HepG2 (cell line): Measurements from ENCODE around the gene ADGRG1. TPM values are rescaled to one million over a fixed set of nuclear protein-coding genes. Genes with fewer than 3 reads are reported as not detected.
"Not testable (repeated sequence)": the region's sequence is repeated elsewhere in the genome, so short reads cannot be mapped to it uniquely, and the experiment has no call there.

ENCODE experiments used
- ATAC-seq: fragments of 200-7000 bp; cut with Tn5 transposase; 3 replicates; pipeline ENCODE4 v1.9.1; 2020; ENCODE audit warnings: mild to moderate bottlenecking, moderate library complexity
- BruUV-seq: library from RNA; stranded (reverse); fragments of 400-500 nt; replicated peaks from 2 replicates; lab custom pipeline; 2021; lab: Mats Ljungman, UMichigan
- CTCF ChIA-PET: fragments of 300-600 bp; formaldehyde crosslinking; extraction: SDS; loops from one replicate; lab custom pipeline; 2021; ENCODE audit warnings: low total read pairs, inconsistent platforms, low intra/inter-chr PET ratio; lab: Yijun Ruan, JAX
- POLR2A ChIA-PET: fragments of 350-600 bp; sonication (Branson Sonifier 250); formaldehyde crosslinking; loops from one replicate; lab custom pipeline; 2020; ENCODE audit warnings: antibody characterized with exemption, inconsistent platforms; lab: Yijun Ruan, JAX
- DNase-seq: peaks from one replicate; pipeline ENCODE4 v3.0.0-alpha.2; 2015; ENCODE audit warnings: low spot score
- FAIRE-seq: peaks from 3 replicates; lab custom pipeline; 2011; peaks lifted over from hg19 to GRCh38; lab: Jason Lieb, UNC
- H2AFZ ChIP-seq: one replicate; pipeline ENCODE4 v1.6.1; 2011; ENCODE audit warnings: low read length, inconsistent platforms
- H3K27ac ChIP-seq: fragments of 300-600 bp; 3 replicates; pipeline ENCODE4 v1.8.0; 2011; ENCODE audit warnings: mixed run types, mild to moderate bottlenecking, mixed read lengths, low read length, inconsistent platforms; ENCODE audit not compliant: insufficient read depth; ENCODE audit errors: extremely low read length
- H3K27me3 ChIP-seq, 2 experiments: fragments of 200-600 bp in 1 of 2; 2 replicates in 1 of 2; 3 replicates in 1 of 2; pipeline versions ENCODE4 v1.6.0 to v1.8.0; 2011; ENCODE audit warnings: low read length in 2 of 2, mild to moderate bottlenecking in 2 of 2, moderate library complexity in 2 of 2, inconsistent platforms in 1 of 2; ENCODE audit not compliant: insufficient read depth in 2 of 2, control insufficient read depth in 1 of 2
- H3K36me3 ChIP-seq, 2 experiments: fragments of 200-600 bp in 1 of 2; replicated peaks in 1 of 2; 2 replicates in 1 of 2; 3 replicates in 1 of 2; pipeline versions ENCODE4 v1.5.1 to v1.8.0; 2011; ENCODE audit warnings: low read length in 2 of 2, inconsistent platforms in 1 of 2; ENCODE audit not compliant: insufficient read depth in 2 of 2, control insufficient read depth in 1 of 2
- H3K4me1 ChIP-seq: 2 replicates; pipeline ENCODE4 v1.5.1; 2012; ENCODE audit warnings: low read length, inconsistent platforms; ENCODE audit not compliant: insufficient read depth
- H3K4me2 ChIP-seq: 2 replicates; pipeline ENCODE4 v1.6.0; 2011; ENCODE audit warnings: low read depth, low read length, inconsistent platforms
- H3K4me3 ChIP-seq, 3 experiments: fragments of 200-600 bp in 1 of 3; sonication (generic), shearing (Covaris generic) in 1 of 3; replicated peaks in 1 of 3; 2 replicates each; pipeline ENCODE4 v1.5.1; 2011 to 2016; ENCODE audit warnings: low read length in 3 of 3, inconsistent platforms in 2 of 3, low read depth in 2 of 3, mild to moderate bottlenecking in 2 of 3, control low read depth in 1 of 3, mixed read lengths in 1 of 3; ENCODE audit not compliant: insufficient read depth in 1 of 3
- H3K79me2 ChIP-seq: one replicate; pipeline ENCODE4 v1.6.1; 2011; ENCODE audit warnings: low read length, inconsistent platforms; ENCODE audit not compliant: insufficient read depth
- H3K9ac ChIP-seq: 2 replicates; pipeline ENCODE4 v1.6.0; 2011; ENCODE audit warnings: mild to moderate bottlenecking, low read depth, low read length, inconsistent platforms; ENCODE audit not compliant: insufficient read depth
- H3K9me3 ChIP-seq: 2 replicates; pipeline ENCODE4 v1.5.1; 2012; ENCODE audit warnings: mild to moderate bottlenecking, low read length
- H4K20me1 ChIP-seq: 2 replicates; pipeline ENCODE4 v1.6.0; 2011; ENCODE audit warnings: inconsistent platforms, mild to moderate bottlenecking, low read length, moderate library complexity; ENCODE audit not compliant: insufficient read depth
- CHD2 ChIP-seq: IDR thresholded peaks from 2 replicates; pipeline ENCODE4 v1.6.1; 2011; ENCODE audit warnings: low read depth, low read length, improper control_type of control experiment
- EHMT2 ChIP-seq: fragments of 200-600 bp; sonication (generic); IDR thresholded peaks from 2 replicates; pipeline ENCODE4 v1.7.0; 2017; ENCODE audit warnings: antibody characterized with exemption, low read depth, low read length, borderline replicate concordance
- ELF3 ChIP-seq: IDR thresholded peaks from 2 replicates; pipeline ENCODE4 v1.6.1; 2016; ENCODE audit warnings: missing genetic modification reagents, missing compliant biosample characterization
- HES4 ChIP-seq: sonication (generic); formaldehyde crosslinking; IDR thresholded peaks from 2 replicates; pipeline ENCODE4 v1.9.0; 2021; ENCODE audit warnings: mild to moderate bottlenecking, missing genetic modification reagents, borderline replicate concordance
- KLF6 ChIP-seq: IDR thresholded peaks from 2 replicates; pipeline ENCODE4 v1.8.0; 2016; ENCODE audit warnings: missing biosample characterization, missing genetic modification reagents
- NR1H2 ChIP-seq: sonication (generic); formaldehyde crosslinking; IDR thresholded peaks from 2 replicates; pipeline ENCODE4 v1.8.1; 2022; ENCODE audit warnings: low read depth, missing genetic modification reagents, borderline replicate concordance
- PAF1 ChIP-seq: IDR thresholded peaks from 2 replicates; pipeline ENCODE4 v1.6.1; 2016; ENCODE audit warnings: missing genetic modification reagents, missing compliant biosample characterization
- SCMH1 ChIP-seq: sonication (generic); formaldehyde crosslinking; IDR thresholded peaks from 2 replicates; pipeline ENCODE4 v1.9.0; 2021; ENCODE audit warnings: missing genetic modification reagents, mild to moderate bottlenecking, borderline replicate concordance
- SMARCE1 ChIP-seq: fragments of 450-650 bp; IDR thresholded peaks from 2 replicates; pipeline ENCODE4 v1.6.1; 2017; ENCODE audit warnings: borderline replicate concordance
- ZNF414 ChIP-seq: sonication (generic); formaldehyde crosslinking; IDR thresholded peaks from 2 replicates; pipeline ENCODE4 v1.5.0; 2020; ENCODE audit warnings: missing genetic modification reagents
- ZNF619 ChIP-seq: sonication (generic); formaldehyde crosslinking; IDR thresholded peaks from 2 replicates; pipeline ENCODE4 v1.4.0; 2020; ENCODE audit warnings: mild to moderate bottlenecking, missing genetic modification reagents
- WGBS: methylation state at CpG from one replicate; pipeline ENCODE4 v1.1.6; 2017; ENCODE audit warnings: low lambda C conversion rate; 5-methylcytosine and 5-hydroxymethylcytosine counted together
- in situ Hi-C: cut with HindIII; loops from 2 replicates; pipeline ENCODE4 v1.10.0; 2017; ENCODE audit warnings: low pct_unique_long_range_greater_than_20kb; ENCODE audit not compliant: extremely low pct_ligation_motif_present
- intact Hi-C: fragments of 100-400 bp; cut with micrococcal nuclease; formaldehyde crosslinking; loops from one replicate; pipeline ENCODE4 v1.10.0; 2022; ENCODE audit not compliant: unreplicated experiment
- polyA plus RNA-seq, 8 experiments: library from polyadenylated mRNA; depleted of rRNA in 3 of 8; stranded (reverse) in 7 of 8; unstranded in 1 of 8; fragments of >200 nt; fragmentation: Illumina TruSeq in 4 of 8; extraction: Trizol in 4 of 8; gene quantifications; 2 replicates each; pipeline versions ENCODE4 v1.2.1 to v1.2.3, GENCODE V29; 2011 to 2016; ENCODE audit warnings: low read depth in 4 of 8, missing spikeins in 1 of 8, mixed read lengths in 1 of 8; ENCODE audit not compliant: insufficient read depth in 1 of 8
- total RNA-seq, 5 experiments: library from RNA; depleted of rRNA; stranded (reverse); fragments of >200 nt; fragmentation: Illumina TruSeq; extraction: Trizol; gene quantifications; 2 replicates each; pipeline ENCODE4 v1.2.3, GENCODE V29; 2016; ENCODE audit warnings: low read depth in 1 of 5

The ADGRG1 gene
- total and polyA plus RNA-seq, 2 of the 13 experiments (the other 11 are each of a cell fraction or from before 2014, with no cell fraction given), result 2.7 to 5.9 TPM

- H3K4me3 ChIP-seq, result no peak overlapping the region
- in situ Hi-C loops (no loop called here), intact Hi-C loops (no loop called here)
- FAIRE-seq (no peak), DNase-seq (no peak), ATAC-seq (no peak)
- H2AFZ ChIP-seq, result no peak overlapping the region
- 98% methylated on average over 5 of the region's 5 CpGs for WGBS
- H4K20me1 ChIP-seq, result no peaks in the 10 kb centered on the region
- POLR2A ChIA-PET, result no interaction called here
- TF ChIP-seq HES4 (CRISPR knock-in tag) (0 out of 2 replicates have a peak, but pooled peaks have one; percentile 28), ELF3 (no peak)
- no peak overlapping the region for H3K27ac ChIP-seq
- H3K4me1 ChIP-seq, result peaks cover 33% of the 10 kb centered on the region
- H3K9me3 ChIP-seq, result no peaks in the 10 kb centered on the region
- no peaks in the 10 kb centered on the region for H3K27me3 ChIP-seq
- no peak overlapping the region for H3K9ac ChIP-seq
- CTCF ChIA-PET, result no interaction called here
- BruUV-seq, result no TSS peak
- H3K4me2 ChIP-seq, result no peak overlapping the region
- no peaks in the 10 kb centered on the region for H3K36me3 ChIP-seq
- no peaks in the 10 kb centered on the region for H3K79me2 ChIP-seq
Observed at GRCh38 chr16:57711346-57711745, 82.9 kb downstream of the ADGRG1 start.

GRCh38 chr16:57711993-57712392 is 83.6 kb downstream of the ADGRG1 start:
- intact Hi-C loops (no loop called here), in situ Hi-C loops (no loop called here)
- POLR2A ChIA-PET, result interaction anchor here (0.9 kb wide), 1 partner anchor 44 kb away, joined by 3 read pairs; the partner anchor contains the start of gene ADGRG3
- Histone ChIP-seq H3K4me1 (peaks cover 33% of the 10 kb centered on the region), H3K4me3 (no peak overlapping the region), H3K9ac (no peak overlapping the region), H3K4me2 (no peak overlapping the region), H4K20me1 (no peaks in the 10 kb centered on the region), H3K27ac (no peak overlapping the region), H3K36me3 (no peaks in the 10 kb centered on the region), H3K9me3 (no peaks in the 10 kb centered on the region), H2AFZ (no peak overlapping the region), H3K27me3 (no peaks in the 10 kb centered on the region), H3K79me2 (no peaks in the 10 kb centered on the region)
- ATAC-seq (no peak), DNase-seq (no peak), FAIRE-seq (no peak)
- no TSS peak for BruUV-seq
- no peak for TF ChIP-seq KLF6
- TF ChIP-seq EHMT2, result no peak
- TF ChIP-seq SCMH1 (CRISPR knock-in tag), result no peak
- TF ChIP-seq SMARCE1, result no peak
- no peak for TF ChIP-seq CHD2
- no peak for TF ChIP-seq ZNF414
- TF ChIP-seq ZNF619 (CRISPR knock-in tag), result no peak
- no peak for TF ChIP-seq PAF1 (CRISPR knock-in tag)
- no peak for TF ChIP-seq NR1H2 (CRISPR knock-in tag)
- 98% methylated on average over 3 of the region's 3 CpGs for WGBS
- CTCF ChIA-PET, result interaction anchor here (0.7 kb wide), 1 partner anchor 18 kb away, joined by 3 read pairs; the partner anchor contains the start of gene DRC7

GRCh38 chr16:57712569-57712968 is 84.1 kb downstream of the ADGRG1 start:
- ATAC-seq, H4K20me1 ChIP-seq, in situ Hi-C loops, H3K36me3 ChIP-seq, DNase-seq, H2AFZ ChIP-seq, H3K4me2 ChIP-seq, BruUV-seq, H3K9me3 ChIP-seq, H3K27ac ChIP-seq, H3K27me3 ChIP-seq, H3K4me3 ChIP-seq, intact Hi-C loops, H3K9ac ChIP-seq, H3K79me2 ChIP-seq, FAIRE-seq: not testable (repeated sequence)
- peaks cover 33% of the 10 kb centered on the region for H3K4me1 ChIP-seq
- 96% methylated on average over 6 of the region's 6 CpGs for WGBS
- CTCF ChIA-PET, result interaction anchor here (0.7 kb wide), 1 partner anchor 18 kb away, joined by 3 read pairs; the partner anchor contains the start of gene DRC7
- POLR2A ChIA-PET, result interaction anchor here (0.9 kb wide), 1 partner anchor 45 kb away, joined by 3 read pairs; the partner anchor contains the start of gene ADGRG3
